Measurements from ENCODE around the gene FTSJ1. TPM values are rescaled to one million over a fixed set of nuclear protein-coding genes. Genes with fewer than 3 reads are reported as not detected.

The FTSJ1 gene
- total RNA-seq, 1 experiment from 2014 or later, result 175 TPM

DNA sequence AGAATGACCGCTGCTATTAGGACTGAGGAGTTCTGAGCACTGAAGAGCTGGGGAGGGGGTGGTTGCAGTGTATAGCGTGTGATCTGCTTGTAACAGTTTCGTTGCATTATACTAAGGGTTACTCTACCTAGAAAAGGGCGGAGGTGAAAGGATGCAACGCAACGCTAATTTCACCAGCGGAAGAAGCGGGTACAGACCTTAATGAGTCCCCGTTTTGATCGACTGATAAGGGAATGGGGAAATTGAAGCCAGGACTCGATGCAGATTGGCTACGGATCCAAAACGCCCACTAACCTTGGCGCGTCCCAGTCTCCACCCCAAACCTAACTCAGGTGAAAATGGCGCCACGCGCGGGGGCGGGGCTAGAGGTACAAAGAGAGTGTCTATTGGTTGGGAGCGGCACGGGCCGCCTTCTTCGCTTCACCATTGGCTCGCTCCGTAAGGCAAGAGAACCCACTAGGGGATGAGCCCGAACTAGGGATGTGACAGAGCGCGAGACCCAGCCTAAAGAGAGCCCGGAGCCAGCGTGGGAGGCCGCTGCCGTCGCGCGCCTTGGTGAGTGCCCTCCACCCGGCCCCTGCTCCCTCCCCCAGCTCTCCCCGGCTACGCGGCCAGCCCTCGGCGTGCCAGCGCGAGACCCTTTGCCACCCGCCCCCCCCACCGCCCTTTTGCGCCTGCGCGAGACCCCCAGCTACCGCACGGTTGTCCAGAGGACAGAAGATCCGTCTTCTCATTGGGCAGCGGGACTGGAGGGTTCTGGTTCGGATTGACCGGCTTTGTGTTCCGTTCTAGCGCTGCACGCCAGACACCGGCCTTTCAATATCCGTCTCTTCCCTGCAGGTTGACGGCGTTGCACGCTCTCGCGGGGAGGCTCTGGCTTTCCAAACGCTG, 45.6 kb downstream of the FTSJ1 start, which contains the start of gene EBP:
EBP (plus strand) TSS at position 456 of the 891 bp plus-strand sequence. CDS start 1,964 bp downstream, outside the sequence.
- TF ChIP-seq CTCF (conservative IDR thresholded peaks at IDR 0.05; ENCODE audit: low read depth, low read length), result no peak
- TF ChIP-seq EZH2 (IDR thresholded peaks at IDR 0.05; ENCODE audit: low read length, unreplicated experiment), result no peak
- no peak for TF ChIP-seq EZH2phosphoT487 (IDR thresholded peaks at IDR 0.05; ENCODE audit: borderline replicate concordance, low read length)
- Histone ChIP-seq H4K20me1 (ENCODE audit: low read length) (no peaks in the 10 kb centered on the region), H3K27ac (ENCODE audit: low read length) (peak within 1 kb of the TSS; percentile 48), H3K9ac (ENCODE audit: low read length) (peak within 1 kb of the TSS; percentile 87), H3K79me2 (ENCODE audit: low read length) (peaks cover 31% of the 10 kb centered on the region), H3K4me2 (ENCODE audit: low read length) (peak within 1 kb of the TSS; percentile 97), H3K9me2 (replicated peaks; ENCODE audit: low read length) (no peaks in the 10 kb centered on the region), H3K27me3 (ENCODE audit: low read length) (no peaks in the 10 kb centered on the region), H3K4me1 (ENCODE audit: insufficient read depth, low read length) (peaks cover 6% of the 10 kb centered on the region), H2AFZ (ENCODE audit: low read length) (peak within 1 kb of the TSS; percentile 64), H3K4me3 (ENCODE audit: low read length) (peak within 1 kb of the TSS; percentile 94), H3K36me3 (ENCODE audit: low read depth, low read length) (peaks cover 19% of the 10 kb centered on the region), H3F3A (ENCODE audit: low read length, unreplicated experiment) (no peaks in the 10 kb centered on the region), H3K9me3 (ENCODE audit: low read length) (no peaks in the 10 kb centered on the region)
- ATAC-seq (peak; percentile 97), DNase-seq (peak; percentile 97)
- intact Hi-C loops (cut with micrococcal nuclease), result no loop called here
- ChIA-PET CTCF (interaction anchor here (0.6 kb wide), 1 partner anchor 772 kb away, joined by 5 read pairs; no protein-coding TSS in a partner anchor), POLR2A (ENCODE audit: unreplicated experiment) (no interaction called here)
- no TSS peak for BruUV-seq (replicated peaks)

GRCh38 chrX:48522291-48522690, 46.3 kb downstream of the FTSJ1 start:
- no peak for TF ChIP-seq CTCF (conservative IDR thresholded peaks at IDR 0.05; ENCODE audit: low read depth, low read length)
- TF ChIP-seq EZH2phosphoT487 (IDR thresholded peaks at IDR 0.05; ENCODE audit: borderline replicate concordance, low read length), result no peak
- no peak for TF ChIP-seq EZH2 (IDR thresholded peaks at IDR 0.05; ENCODE audit: low read length, unreplicated experiment)
- CTCF ChIA-PET, result interaction anchor here (0.6 kb wide), 1 partner anchor 773 kb away, joined by 5 read pairs; no protein-coding TSS in a partner anchor
- Histone ChIP-seq H3K27ac (ENCODE audit: low read length) (peak overlapping the region; percentile 48), H3K27me3 (ENCODE audit: low read length) (no peaks in the 10 kb centered on the region), H3K4me2 (ENCODE audit: low read length) (peak overlapping the region; percentile 97), H3K9me3 (ENCODE audit: low read length) (no peaks in the 10 kb centered on the region), H3K36me3 (ENCODE audit: low read depth, low read length) (peaks cover 26% of the 10 kb centered on the region), H3F3A (ENCODE audit: low read length, unreplicated experiment) (no peaks in the 10 kb centered on the region), H3K79me2 (ENCODE audit: low read length) (peaks cover 31% of the 10 kb centered on the region), H4K20me1 (ENCODE audit: low read length) (no peaks in the 10 kb centered on the region), H3K9ac (ENCODE audit: low read length) (peak overlapping the region; percentile 87), H3K4me3 (ENCODE audit: low read length) (peak overlapping the region; percentile 94), H3K4me1 (ENCODE audit: insufficient read depth, low read length) (peaks cover 6% of the 10 kb centered on the region), H2AFZ (ENCODE audit: low read length) (peak overlapping the region; percentile 64; the same call in 1 of the 2 replicates), H3K9me2 (replicated peaks; ENCODE audit: low read length) (no peaks in the 10 kb centered on the region)
- intact Hi-C loops (cut with micrococcal nuclease), result no loop called here
- DNase-seq (no peak), ATAC-seq (no peak)
- POLR2A ChIA-PET (ENCODE audit: unreplicated experiment), result no interaction called here
- TSS peak; percentile 80 for BruUV-seq (replicated peaks)

Measured in PC-3 (cell line).